ENCODE data around the gene BCAS1. TPM values are rescaled to one million over a fixed set of nuclear protein-coding genes. Genes with fewer than 3 reads are reported as not detected.
"Not testable (repeated sequence)": the region's sequence is repeated elsewhere in the genome, so short reads cannot be mapped to it uniquely, and the experiment has no call there.

BCAS1 gene
- total RNA-seq, 1 donor = 0.84 TPM

GRCh38 chr20:53941680-53942471 lies 128.5 kb downstream of the BCAS1 start:
- H3K4me3 ChIP-seq (ENCODE audit: low read length) = no peak overlapping the region
- H3K27me3 ChIP-seq (ENCODE audit: insufficient read depth, low read length) = no peaks in the 10 kb centered on the region
- no peaks in the 10 kb centered on the region for H3K9me3 ChIP-seq (ENCODE audit: low read depth, low read length)
- peaks cover 70% of the 10 kb centered on the region for H3K4me1 ChIP-seq (ENCODE audit: insufficient read depth, low read length)

- no peaks in the 10 kb centered on the region for H3K9me3 ChIP-seq (ENCODE audit: low read depth, low read length)
- H3K4me3 ChIP-seq (ENCODE audit: low read length) = no peak overlapping the region
- no peaks in the 10 kb centered on the region for H3K27me3 ChIP-seq (ENCODE audit: insufficient read depth, low read length)
- H3K4me1 ChIP-seq (ENCODE audit: insufficient read depth, low read length) = peaks cover 79% of the 10 kb centered on the region
These were observed 129.4 kb downstream of the BCAS1 start for GRCh38 chr20:53940907-53941545.

GRCh38 chr20:53940360-53940702 lies 130.1 kb downstream of the BCAS1 start:
- peaks cover 86% of the 10 kb centered on the region for H3K4me1 ChIP-seq (ENCODE audit: insufficient read depth, low read length)
- no peaks in the 10 kb centered on the region for H3K27me3 ChIP-seq (ENCODE audit: insufficient read depth, low read length)
- no peak overlapping the region for H3K4me3 ChIP-seq (ENCODE audit: low read length)
- no peaks in the 10 kb centered on the region for H3K9me3 ChIP-seq (ENCODE audit: low read depth, low read length)

DNA sequence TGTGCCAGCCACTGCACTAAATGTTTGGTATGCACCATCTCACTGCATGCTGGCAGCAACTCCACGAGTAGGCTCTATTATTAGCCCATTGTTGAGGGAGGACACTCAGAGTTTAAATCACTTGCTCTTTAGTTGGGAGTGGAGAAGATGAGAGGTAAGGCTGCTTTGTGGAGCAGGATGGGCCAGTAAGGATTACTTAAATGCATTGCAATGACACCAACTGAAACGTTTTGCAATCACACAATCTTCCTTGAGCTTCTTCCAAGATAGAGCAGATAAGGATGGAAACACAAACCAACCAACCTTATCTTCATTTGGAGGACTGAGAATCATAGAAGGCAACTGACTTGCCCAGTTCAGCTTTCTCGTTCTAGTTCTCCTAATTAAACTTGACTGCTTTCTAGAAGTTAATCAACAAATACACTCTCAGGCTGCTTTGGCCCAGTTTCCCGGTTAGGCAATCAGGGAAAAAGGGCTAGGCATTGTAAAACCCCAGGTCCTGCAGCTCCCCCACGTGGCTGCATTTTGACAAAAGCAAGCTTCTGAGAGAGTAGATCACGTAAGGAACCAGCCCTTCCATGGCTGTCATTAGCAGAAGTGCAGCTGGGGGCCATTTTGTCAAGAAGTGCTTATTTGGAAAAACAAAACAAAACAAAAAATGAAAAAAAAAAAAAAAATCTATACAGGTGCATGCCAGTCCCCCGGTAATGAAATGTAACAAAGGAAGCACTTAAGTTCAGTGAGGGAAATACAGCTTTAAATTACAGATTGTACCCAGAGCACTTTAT lies 130.6 kb downstream of the BCAS1 start:
- Histone ChIP-seq H3K4me3 (ENCODE audit: low read length) (no peak overlapping the region), H3K4me1 (ENCODE audit: insufficient read depth, low read length) (peaks cover 91% of the 10 kb centered on the region), H3K27me3 (ENCODE audit: insufficient read depth, low read length) (no peaks in the 10 kb centered on the region), H3K9me3 (ENCODE audit: low read depth, low read length) (no peaks in the 10 kb centered on the region)

DNA sequence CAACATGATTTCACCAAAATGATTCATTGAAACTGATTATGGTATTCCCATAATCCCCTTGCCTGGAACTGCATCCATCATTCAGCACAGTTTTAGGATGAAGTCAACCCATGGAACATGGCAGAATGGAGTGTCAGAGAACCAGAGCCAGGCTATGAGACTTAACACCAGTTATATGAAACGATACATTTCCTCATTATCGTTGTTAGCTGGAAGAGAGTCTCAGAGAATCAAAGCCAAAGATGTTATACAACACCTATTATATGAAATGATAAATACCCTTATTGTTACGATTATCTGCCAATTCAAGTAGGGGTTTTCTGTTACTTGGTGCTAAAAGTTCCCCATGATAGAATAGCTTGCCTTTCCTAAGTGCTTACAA lies 131.2 kb downstream of the BCAS1 start:
- no peak overlapping the region for H3K4me3 ChIP-seq (ENCODE audit: low read length)
- H3K9me3 ChIP-seq (ENCODE audit: low read depth, low read length) = no peaks in the 10 kb centered on the region
- no peaks in the 10 kb centered on the region for H3K27me3 ChIP-seq (ENCODE audit: insufficient read depth, low read length)
- peaks cover 95% of the 10 kb centered on the region for H3K4me1 ChIP-seq (ENCODE audit: insufficient read depth, low read length)

- Histone ChIP-seq H3K9me3 (ENCODE audit: low read depth, low read length) (no peaks in the 10 kb centered on the region), H3K4me1 (ENCODE audit: insufficient read depth, low read length) (peaks cover 95% of the 10 kb centered on the region), H3K4me3 (ENCODE audit: low read length) (no peak overlapping the region), H3K27me3 (ENCODE audit: insufficient read depth, low read length) (no peaks in the 10 kb centered on the region)
These were observed 131.7 kb downstream of the BCAS1 start for GRCh38 chr20:53938739-53939138.

- Histone ChIP-seq H3K9me3 (ENCODE audit: low read depth, low read length) (no peaks in the 10 kb centered on the region), H3K4me1 (ENCODE audit: insufficient read depth, low read length) (peaks cover 94% of the 10 kb centered on the region), H3K4me3 (ENCODE audit: low read length) (no peak overlapping the region), H3K27me3 (ENCODE audit: insufficient read depth, low read length) (no peaks in the 10 kb centered on the region)
These were observed 132.4 kb downstream of the BCAS1 start for GRCh38 chr20:53937929-53938367.

DNA sequence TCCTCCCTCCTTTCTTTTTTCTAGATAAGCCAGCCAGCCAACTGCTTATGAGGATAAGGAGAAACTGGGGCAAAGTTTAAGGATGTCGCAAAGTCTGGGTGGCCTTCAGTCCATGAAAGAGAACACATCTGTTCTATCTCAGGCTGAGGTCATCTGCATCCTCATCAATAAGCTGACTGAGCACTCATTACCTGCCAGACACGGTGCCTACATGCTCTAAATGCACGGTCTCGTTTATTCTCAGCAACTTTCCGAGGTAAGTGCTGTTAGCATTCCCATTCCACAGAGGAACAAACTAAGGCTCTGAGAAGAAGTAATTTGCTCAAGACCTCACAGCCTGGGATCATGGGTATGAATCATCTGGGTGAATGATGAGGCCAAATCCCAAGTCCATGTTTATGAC lies 133.1 kb downstream of the BCAS1 start:
- Histone ChIP-seq H3K4me1 (ENCODE audit: insufficient read depth, low read length) (peaks cover 92% of the 10 kb centered on the region), H3K9me3 (ENCODE audit: low read depth, low read length) (no peaks in the 10 kb centered on the region), H3K27me3 (ENCODE audit: insufficient read depth, low read length) (no peaks in the 10 kb centered on the region), H3K4me3 (ENCODE audit: low read length) (no peak overlapping the region)

GRCh38 chr20:53935344-53936084 lies 134.9 kb downstream of the BCAS1 start:
- no peaks in the 10 kb centered on the region for H3K27me3 ChIP-seq (ENCODE audit: insufficient read depth, low read length)
- no peak overlapping the region for H3K4me3 ChIP-seq (ENCODE audit: low read length)
- peaks cover 77% of the 10 kb centered on the region for H3K4me1 ChIP-seq (ENCODE audit: insufficient read depth, low read length)
- no peaks in the 10 kb centered on the region for H3K9me3 ChIP-seq (ENCODE audit: low read depth, low read length)

DNA sequence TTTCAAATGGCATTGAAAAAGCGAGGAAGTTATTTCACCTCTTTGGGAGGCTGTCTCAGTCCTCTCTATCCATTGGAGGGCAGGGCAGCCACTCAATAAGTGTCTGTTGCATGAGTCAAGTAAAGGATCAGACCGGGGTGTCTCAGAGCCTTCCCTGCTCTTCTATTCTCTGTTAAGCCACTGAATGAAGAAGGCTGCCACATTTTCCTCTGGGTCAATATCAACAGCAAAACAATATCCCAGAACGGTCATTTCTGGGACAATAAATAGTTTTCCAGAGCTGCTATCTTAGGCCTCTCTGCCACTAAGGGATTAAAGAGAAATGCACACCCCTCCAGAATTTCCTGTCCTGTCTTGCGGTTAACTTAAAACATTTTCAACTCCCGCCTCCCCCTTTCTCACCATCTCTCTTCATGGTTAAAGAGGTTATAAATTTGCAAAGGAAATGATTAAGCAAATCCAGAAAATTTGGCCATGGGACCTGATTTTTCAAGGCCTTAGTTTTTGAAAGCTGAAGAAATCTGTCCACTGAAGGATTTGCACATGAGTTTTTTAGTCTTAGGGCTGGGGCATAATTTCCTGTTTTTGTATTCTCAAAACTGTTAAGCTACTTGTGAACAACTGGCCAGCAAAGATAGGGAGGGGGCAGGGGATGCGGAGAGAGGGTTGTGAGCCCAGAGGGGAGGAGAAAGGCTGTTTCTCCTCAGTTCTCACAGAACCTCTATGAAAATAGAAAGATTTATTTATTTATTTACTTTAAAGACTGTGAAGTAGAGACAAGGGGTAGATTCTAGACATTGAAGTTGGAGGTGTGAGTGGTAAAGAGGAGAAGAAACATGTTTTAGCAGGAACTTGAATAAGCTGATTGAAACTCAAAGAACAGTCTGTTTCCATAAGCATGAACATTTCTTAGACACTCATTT lies 135.7 kb downstream of the BCAS1 start:
- Histone ChIP-seq H3K27me3 (ENCODE audit: insufficient read depth, low read length) (no peaks in the 10 kb centered on the region), H3K4me1 (ENCODE audit: insufficient read depth, low read length) (peaks cover 77% of the 10 kb centered on the region), H3K4me3 (ENCODE audit: low read length) (no peak overlapping the region), H3K9me3 (ENCODE audit: low read depth, low read length) (no peaks in the 10 kb centered on the region)

DNA sequence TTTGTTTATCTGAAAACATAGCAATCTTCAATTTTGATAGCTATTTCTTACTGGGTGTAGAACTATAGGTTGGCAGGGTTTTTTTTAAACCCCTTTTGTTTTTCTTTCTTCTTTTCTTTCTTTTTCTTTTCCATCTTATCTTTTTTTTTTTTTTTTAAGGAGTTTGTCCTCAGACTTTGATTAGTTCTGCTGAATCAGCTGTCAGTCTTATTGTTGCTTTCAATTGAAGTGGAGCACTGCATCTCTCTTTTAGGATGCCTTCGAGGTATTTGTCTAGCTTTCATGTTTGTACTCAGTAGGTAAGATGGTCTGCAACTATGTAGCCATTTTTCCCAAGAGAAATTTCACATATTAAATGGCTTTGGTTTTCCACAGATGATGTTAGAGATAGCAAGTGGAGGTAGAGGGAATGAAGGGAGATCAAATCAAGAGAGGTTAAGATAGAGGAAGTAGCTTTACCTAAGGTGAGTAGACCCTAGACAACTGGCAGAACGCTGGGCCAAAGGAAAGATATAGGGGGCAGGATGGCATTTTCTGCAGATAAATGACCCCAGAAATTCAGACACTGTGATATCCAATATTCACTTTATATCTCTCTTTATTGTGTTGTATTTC lies 137.1 kb downstream of the BCAS1 start:
- Histone ChIP-seq H3K9me3 (ENCODE audit: low read depth, low read length) (no peaks in the 10 kb centered on the region), H3K27me3 (ENCODE audit: insufficient read depth, low read length) (no peaks in the 10 kb centered on the region), H3K4me3 (ENCODE audit: low read length) (no peak overlapping the region), H3K4me1 (ENCODE audit: insufficient read depth, low read length) (peaks cover 72% of the 10 kb centered on the region)

- not testable (repeated sequence) for H3K9me3 ChIP-seq (ENCODE audit: low read depth, low read length); H3K4me3 ChIP-seq (ENCODE audit: low read length); H3K27me3 ChIP-seq (ENCODE audit: insufficient read depth, low read length)
- peaks cover 66% of the 10 kb centered on the region for H3K4me1 ChIP-seq (ENCODE audit: insufficient read depth, low read length)
These were observed 137.7 kb downstream of the BCAS1 start for GRCh38 chr20:53932655-53933192.

GRCh38 chr20:53931597-53931996 lies 138.8 kb downstream of the BCAS1 start:
- Histone ChIP-seq H3K4me3 (ENCODE audit: low read length) (no peak overlapping the region), H3K4me1 (ENCODE audit: insufficient read depth, low read length) (peaks cover 65% of the 10 kb centered on the region)

More at GRCh38 chr20:53931597-53931996, 138.8 kb downstream of the BCAS1 start:
- Histone ChIP-seq H3K9me3 (ENCODE audit: low read depth, low read length) (no peaks in the 10 kb centered on the region), H3K27me3 (ENCODE audit: insufficient read depth, low read length) (no peaks in the 10 kb centered on the region)
